Osteoblast (primary cell): ENCODE data around the gene RPIA. TPM values are rescaled to one million over a fixed set of nuclear protein-coding genes. Genes with fewer than 3 reads are reported as not detected.

Experiments
- DNase-seq: peaks from one replicate; pipeline ENCODE4 v3.0.0; 2011; ENCODE audit warnings: low spot score, mixed read lengths; ENCODE audit not compliant: insufficient read length; ENCODE audit errors: missing footprints
- H2AFZ ChIP-seq: 2 replicates; pipeline ENCODE4 v1.6.0; 2011; ENCODE audit warnings: mild to moderate bottlenecking, low read length
- H3K27ac ChIP-seq: 2 replicates; pipeline ENCODE4 v1.5.1; 2011; ENCODE audit warnings: mild to moderate bottlenecking, low read depth, low read length, moderate library complexity
- H3K27me3 ChIP-seq: 2 replicates; pipeline ENCODE4 v1.6.0; 2012; ENCODE audit warnings: mild to moderate bottlenecking, control low read depth, inconsistent platforms, low read length, moderate library complexity; ENCODE audit not compliant: insufficient read depth
- H3K36me3 ChIP-seq: 2 replicates; pipeline ENCODE4 v1.5.1; 2011; ENCODE audit warnings: mild to moderate bottlenecking, low read length, control low read depth, moderate library complexity; ENCODE audit not compliant: insufficient read depth
- H3K4me1 ChIP-seq: 2 replicates; pipeline ENCODE4 v1.5.1; 2011; ENCODE audit warnings: mild to moderate bottlenecking, low read length, control low read depth, moderate library complexity; ENCODE audit not compliant: insufficient read depth
- H3K4me2 ChIP-seq: 2 replicates; pipeline ENCODE4 v1.6.0; 2011; ENCODE audit warnings: mild to moderate bottlenecking, low read length; ENCODE audit not compliant: insufficient read depth
- H3K4me3 ChIP-seq: fragments of 200-600 bp; sonication (generic); 3 replicates; pipeline ENCODE4 v1.5.1; 2012; ENCODE audit warnings: mild to moderate bottlenecking, low read length, inconsistent platforms; ENCODE audit not compliant: insufficient read depth
- H3K79me2 ChIP-seq: 2 replicates; pipeline ENCODE4 v1.6.0; 2012; ENCODE audit warnings: mild to moderate bottlenecking, low read length, control low read depth, inconsistent platforms; ENCODE audit not compliant: insufficient read depth
- H3K9me3 ChIP-seq: 2 replicates; pipeline ENCODE4 v1.5.1; 2011; ENCODE audit warnings: low read depth, low read length, control low read depth
- H4K20me1 ChIP-seq: 2 replicates; pipeline ENCODE4 v1.6.0; 2012; ENCODE audit warnings: mild to moderate bottlenecking, low read length, control low read depth; ENCODE audit not compliant: insufficient read depth
- CTCF ChIP-seq: IDR thresholded peaks from 2 replicates; pipeline ENCODE4 v1.5.1; 2011; ENCODE audit warnings: mild to moderate bottlenecking, low read depth, low read length, moderate library complexity; ENCODE audit errors: extremely low read depth
- total RNA-seq: library from RNA; depleted of rRNA; stranded (reverse); fragments of >200 nt; gene quantifications from 2 replicates; pipeline ENCODE4 v1.2.3, GENCODE V29; 2012

RPIA gene
- total RNA-seq, 1 donor: 6.2 TPM

- peaks cover 15% of the 10 kb centered on the region for H3K4me1 ChIP-seq
- no peaks in the 10 kb centered on the region for H3K36me3 ChIP-seq
- H3K4me3 ChIP-seq: peak overlapping the region; percentile 82
- H3K27me3 ChIP-seq: no peaks in the 10 kb centered on the region
- H4K20me1 ChIP-seq: peaks cover 9% of the 10 kb centered on the region
- H3K27ac ChIP-seq: peak overlapping the region; percentile 57
- H3K79me2 ChIP-seq: peaks cover 55% of the 10 kb centered on the region
- peak overlapping the region; percentile 80 for H3K4me2 ChIP-seq
- no peaks in the 10 kb centered on the region for H3K9me3 ChIP-seq
- no peak for TF ChIP-seq CTCF
- H2AFZ ChIP-seq: peak overlapping the region; percentile 82
- no peak for DNase-seq
These were observed 714 bp downstream of the RPIA start for GRCh38 chr2:88692187-88692586.

GRCh38 chr2:88693911-88694414 lies 2.5 kb downstream of the RPIA start:
- Histone ChIP-seq H4K20me1 (peaks cover 9% of the 10 kb centered on the region), H3K4me1 (peaks cover 15% of the 10 kb centered on the region), H3K4me2 (no peak overlapping the region), H3K79me2 (peaks cover 62% of the 10 kb centered on the region), H3K27me3 (no peaks in the 10 kb centered on the region), H3K36me3 (no peaks in the 10 kb centered on the region), H3K27ac (no peak overlapping the region), H3K9me3 (no peaks in the 10 kb centered on the region), H3K4me3 (no peak overlapping the region), H2AFZ (no peak overlapping the region)
- no peak for TF ChIP-seq CTCF
- no peak for DNase-seq

GRCh38 chr2:88696611-88697010 lies 5.1 kb downstream of the RPIA start:
- DNase-seq: no peak
- TF ChIP-seq CTCF: no peak
- no peaks in the 10 kb centered on the region for H3K9me3 ChIP-seq
- peaks cover 8% of the 10 kb centered on the region for H3K4me1 ChIP-seq
- H2AFZ ChIP-seq: no peak overlapping the region
- H3K27me3 ChIP-seq: no peaks in the 10 kb centered on the region
- H3K36me3 ChIP-seq: no peaks in the 10 kb centered on the region
- peaks cover 59% of the 10 kb centered on the region for H3K79me2 ChIP-seq
- peaks cover 9% of the 10 kb centered on the region for H4K20me1 ChIP-seq
- H3K27ac ChIP-seq: no peak overlapping the region
- H3K4me3 ChIP-seq: no peak overlapping the region
- no peak overlapping the region for H3K4me2 ChIP-seq

GRCh38 chr2:88697370-88698026 lies 6.0 kb downstream of the RPIA start:
- no peak overlapping the region for H2AFZ ChIP-seq
- H3K4me1 ChIP-seq: peaks cover 4% of the 10 kb centered on the region
- no peaks in the 10 kb centered on the region for H3K36me3 ChIP-seq
- no peaks in the 10 kb centered on the region for H3K27me3 ChIP-seq
- H3K9me3 ChIP-seq: no peaks in the 10 kb centered on the region
- H3K4me3 ChIP-seq: no peak overlapping the region
- DNase-seq: no peak
- H4K20me1 ChIP-seq: peaks cover 9% of the 10 kb centered on the region
- H3K4me2 ChIP-seq: no peak overlapping the region
- peaks cover 51% of the 10 kb centered on the region for H3K79me2 ChIP-seq
- TF ChIP-seq CTCF: no peak
- H3K27ac ChIP-seq: no peak overlapping the region
